Measurements from ENCODE around the gene LDLRAP1. TPM values are rescaled to one million over a fixed set of nuclear protein-coding genes. Genes with fewer than 3 reads are reported as not detected.
"Not testable (repeated sequence)": the region's sequence is repeated elsewhere in the genome, so short reads cannot be mapped to it uniquely, and the experiment has no call there.

Gene LDLRAP1
- total RNA-seq, 1 donor from 2014 or later, result 6.1 TPM

GRCh38 chr1:25504706-25505595, 38.5 kb upstream of the LDLRAP1 start:
- H3K4me3 ChIP-seq (ENCODE audit: low read depth, low read length), result no peak overlapping the region
- TF ChIP-seq CTCF (conservative IDR thresholded peaks at IDR 0.05; ENCODE audit: low read depth, low read length), result no peak
- DNase-seq (ENCODE audit: low read depth), result no peak

GRCh38 chr1:25505656-25506385, 37.6 kb upstream of the LDLRAP1 start:
- no peak for DNase-seq (ENCODE audit: low read depth)
- H3K4me3 ChIP-seq (ENCODE audit: low read depth, low read length), result peak overlapping the region; percentile 36
- TF ChIP-seq CTCF (conservative IDR thresholded peaks at IDR 0.05; ENCODE audit: low read depth, low read length), result no peak

- DNase-seq (ENCODE audit: low read depth), result not testable (repeated sequence)
- peak overlapping the region; percentile 36 for H3K4me3 ChIP-seq (ENCODE audit: low read depth, low read length)
Measured at GRCh38 chr1:25506566-25507463, 36.6 kb upstream of the LDLRAP1 start.

GRCh38 chr1:25513666-25514065, 29.7 kb upstream of the LDLRAP1 start:
- TF ChIP-seq CTCF (conservative IDR thresholded peaks at IDR 0.05; ENCODE audit: low read depth, low read length), result no peak
- DNase-seq (ENCODE audit: low read depth), result no peak
- H3K4me3 ChIP-seq (ENCODE audit: low read depth, low read length), result no peak overlapping the region

GRCh38 chr1:25515033-25515432, 28.4 kb upstream of the LDLRAP1 start:
- no peak overlapping the region for H3K4me3 ChIP-seq (ENCODE audit: low read depth, low read length)
- TF ChIP-seq CTCF (conservative IDR thresholded peaks at IDR 0.05; ENCODE audit: low read depth, low read length), result no peak
- no peak for DNase-seq (ENCODE audit: low read depth)

- no peak for TF ChIP-seq CTCF (conservative IDR thresholded peaks at IDR 0.05; ENCODE audit: low read depth, low read length)
- no peak overlapping the region for H3K4me3 ChIP-seq (ENCODE audit: low read depth, low read length)
Measured at GRCh38 chr1:25516686-25517085, 26.7 kb upstream of the LDLRAP1 start.

More at GRCh38 chr1:25516686-25517085, 26.7 kb upstream of the LDLRAP1 start:
- DNase-seq (ENCODE audit: low read depth), result no peak

Data from epithelial cell of proximal tubule (primary cell).